Mesenchymal stem cell (in vitro differentiated cells and primary cell): ENCODE measurements around the gene LGALS3BP.
A peak's percentile ranks its signal among the peaks of the same experiment; 100 is the strongest.

ENCODE experiments used
- DNase-seq: peaks from one replicate; pipeline ENCODE4 v3.0.0-alpha.2; 2013
- H2AFZ ChIP-seq: one replicate; pipeline ENCODE4 v1.6.1; 2013; ENCODE audit warnings: low read depth, mild to moderate bottlenecking, control low read depth, inconsistent platforms, low read length, moderate library complexity
- H2AK5ac ChIP-seq: 2 replicates; pipeline ENCODE4 v1.6.1; 2013; ENCODE audit warnings: low read length, moderate library complexity, mild to moderate bottlenecking, inconsistent platforms; ENCODE audit not compliant: severe bottlenecking
- H2BK120ac ChIP-seq: one replicate; pipeline ENCODE4 v1.6.1; 2013; ENCODE audit warnings: low read depth, mild to moderate bottlenecking, inconsistent platforms, low read length, moderate library complexity
- H2BK12ac ChIP-seq, 2 experiments: one replicate each; pipeline ENCODE4 v1.6.1; 2013; ENCODE audit warnings: inconsistent platforms in 2 of 2, low read length in 2 of 2, mild to moderate bottlenecking in 2 of 2, moderate library complexity in 2 of 2, control low read depth in 1 of 2
- H2BK15ac ChIP-seq: one replicate; pipeline ENCODE4 v1.6.1; 2013; ENCODE audit warnings: mild to moderate bottlenecking, low read depth, inconsistent platforms; ENCODE audit not compliant: poor library complexity, severe bottlenecking
- H2BK5ac ChIP-seq: 2 replicates; pipeline ENCODE4 v1.6.1; 2013; ENCODE audit warnings: low read depth, mild to moderate bottlenecking, low read length, control low read depth, inconsistent platforms; ENCODE audit not compliant: poor library complexity, severe bottlenecking
- H3K14ac ChIP-seq, 2 experiments: one replicate each; pipeline ENCODE4 v1.6.1; 2013; ENCODE audit warnings: inconsistent platforms in 2 of 2, low read length in 2 of 2, control low read depth in 1 of 2, mild to moderate bottlenecking in 1 of 2, moderate library complexity in 1 of 2
- H3K18ac ChIP-seq, 2 experiments: one replicate each; pipeline ENCODE4 v1.6.1; 2013; ENCODE audit warnings: inconsistent platforms in 2 of 2, low read length in 2 of 2, control low read depth in 1 of 2, low read depth in 1 of 2, mild to moderate bottlenecking in 1 of 2
- H3K23ac ChIP-seq, 2 experiments: one replicate each; pipeline ENCODE4 v1.6.1; 2013; ENCODE audit warnings: inconsistent platforms in 2 of 2, low read length in 2 of 2, mild to moderate bottlenecking in 2 of 2, moderate library complexity in 2 of 2, control low read depth in 1 of 2
- H3K27ac ChIP-seq: 2 replicates; pipeline ENCODE4 v1.5.1; 2013; ENCODE audit warnings: mild to moderate bottlenecking, moderate library complexity, low read length, control low read depth, inconsistent platforms; ENCODE audit not compliant: poor library complexity, severe bottlenecking
- H3K27me3 ChIP-seq, 2 experiments: 2 replicates each; pipeline versions ENCODE4 v1.6.1 to v1.7.0; 2013; ENCODE audit warnings: low read length in 2 of 2, mild to moderate bottlenecking in 2 of 2, moderate library complexity in 2 of 2, control low read depth in 1 of 2, inconsistent platforms in 1 of 2; ENCODE audit not compliant: control insufficient read depth in 1 of 2, insufficient read depth in 1 of 2
- H3K36me3 ChIP-seq, 2 experiments: 2 replicates each; pipeline versions ENCODE4 v1.6.1 to v1.7.0; 2013; ENCODE audit warnings: low read length in 2 of 2, control low read depth in 1 of 2, inconsistent platforms in 1 of 2, low read depth in 1 of 2, mild to moderate bottlenecking in 1 of 2; ENCODE audit not compliant: insufficient read depth in 2 of 2, control insufficient read depth in 1 of 2
- H3K4ac ChIP-seq, 2 experiments: one replicate each; pipeline ENCODE4 v1.6.1; 2013; ENCODE audit warnings: inconsistent platforms in 2 of 2, low read length in 2 of 2, mild to moderate bottlenecking in 2 of 2, moderate library complexity in 2 of 2, control low read depth in 1 of 2, low read depth in 1 of 2
- H3K4me1 ChIP-seq: 2 replicates; pipeline ENCODE4 v1.6.1; 2013; ENCODE audit warnings: low read depth, low read length, control low read depth; ENCODE audit not compliant: control insufficient read depth, insufficient read depth
- H3K4me2 ChIP-seq: 2 replicates; pipeline ENCODE4 v1.6.1; 2013; ENCODE audit warnings: low read length, mild to moderate bottlenecking, inconsistent platforms; ENCODE audit not compliant: poor library complexity, severe bottlenecking
- H3K4me3 ChIP-seq, 2 experiments: 2 replicates each; pipeline versions ENCODE4 v1.5.1 to v1.7.0; 2013; ENCODE audit warnings: low read length in 2 of 2, mild to moderate bottlenecking in 2 of 2, control low read depth in 1 of 2, low read depth in 1 of 2; ENCODE audit not compliant: insufficient read depth in 1 of 2
- H3K79me1 ChIP-seq: replicated peaks from 2 replicates; pipeline ENCODE4 v1.6.1; 2013; ENCODE audit warnings: mild to moderate bottlenecking, control low read depth, low read length, inconsistent platforms; ENCODE audit not compliant: poor library complexity, severe bottlenecking
- H3K9ac ChIP-seq: 2 replicates; pipeline ENCODE4 v1.7.0; 2013; ENCODE audit warnings: mild to moderate bottlenecking, low read length, moderate library complexity
- H3K9me3 ChIP-seq: 2 replicates; pipeline ENCODE4 v1.7.0; 2013; ENCODE audit warnings: mild to moderate bottlenecking, low read length; ENCODE audit not compliant: control insufficient read depth
- H4K8ac ChIP-seq: one replicate; pipeline ENCODE4 v1.6.1; 2013; ENCODE audit warnings: inconsistent platforms, mild to moderate bottlenecking, low read length, moderate library complexity
- H4K91ac ChIP-seq: one replicate; pipeline ENCODE4 v1.6.1; 2013; ENCODE audit warnings: mild to moderate bottlenecking, low read length, inconsistent platforms
- WGBS: methylation state at CpG from one replicate; pipeline ENCODE4 v1.1.7; 2013; ENCODE audit warnings: mixed read lengths; 5-methylcytosine and 5-hydroxymethylcytosine counted together

LGALS3BP gene

DNA sequence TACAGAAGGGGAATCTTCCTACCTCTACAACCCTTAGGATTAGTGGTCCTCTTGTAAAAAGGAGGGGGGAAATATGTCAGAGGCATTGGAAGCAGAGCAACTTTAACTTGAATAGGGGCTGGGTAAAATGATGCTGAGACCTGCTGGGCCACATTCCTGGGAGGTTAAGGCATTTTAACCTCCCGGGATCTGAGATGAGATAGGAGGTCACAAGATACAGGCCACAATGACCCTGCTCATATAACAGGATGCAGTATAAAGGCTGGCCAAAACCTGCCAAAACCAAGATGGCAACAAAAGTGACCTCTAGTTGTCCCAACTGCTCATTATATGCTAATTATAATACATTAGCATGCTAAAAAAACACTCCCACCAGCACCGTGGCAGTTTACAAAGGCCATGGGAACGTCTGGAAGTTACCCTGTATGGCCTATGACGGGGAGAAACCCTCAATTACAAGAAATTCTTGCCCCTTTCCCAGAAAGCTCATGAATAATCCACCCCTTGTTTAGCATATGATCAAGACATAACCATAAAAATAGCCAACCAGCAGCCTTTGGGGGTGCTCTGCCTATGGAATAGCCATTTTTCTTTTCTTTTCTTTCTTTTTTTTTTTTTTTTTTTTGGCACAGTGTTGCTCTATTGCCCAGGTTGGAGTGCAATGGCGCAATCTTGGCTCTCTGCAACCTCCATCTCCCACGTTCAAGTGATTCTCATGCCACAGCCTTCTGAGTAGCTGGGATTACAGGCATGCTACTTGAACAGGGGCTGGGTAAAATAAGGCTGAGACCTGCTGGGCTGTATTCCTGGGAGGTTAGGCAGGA is 38.0 kb upstream of the LGALS3BP start:
- Histone ChIP-seq H3K9me3 (peaks cover 8% of the 10 kb centered on the region), H2BK15ac (no peak overlapping the region), H3K4ac (no peak overlapping the region), H3K4me3 (no peak overlapping the region), H3K14ac (no peak overlapping the region), H3K4me2 (no peak overlapping the region), H2AK5ac (no peak overlapping the region), H2BK120ac (no peak overlapping the region), H4K8ac (no peak overlapping the region), H3K27me3 (peaks cover 0 to 31% of the 10 kb centered on the region in 2 experiments), H3K9ac (no peak overlapping the region), H2BK12ac (no peak overlapping the region), H2BK5ac (no peak overlapping the region), H3K18ac (no peak overlapping the region), H3K27ac (no peak overlapping the region), H4K91ac (no peak overlapping the region), H3K4me1 (peaks cover 4% of the 10 kb centered on the region), H2AFZ (no peak overlapping the region), H3K23ac (no peak overlapping the region), H3K79me1 (no peaks in the 10 kb centered on the region), H3K36me3 (no peaks in the 10 kb centered on the region)
- WGBS, result 78% methylated on average over 5 of the region's 6 CpGs
- DNase-seq, result no peak

DNA sequence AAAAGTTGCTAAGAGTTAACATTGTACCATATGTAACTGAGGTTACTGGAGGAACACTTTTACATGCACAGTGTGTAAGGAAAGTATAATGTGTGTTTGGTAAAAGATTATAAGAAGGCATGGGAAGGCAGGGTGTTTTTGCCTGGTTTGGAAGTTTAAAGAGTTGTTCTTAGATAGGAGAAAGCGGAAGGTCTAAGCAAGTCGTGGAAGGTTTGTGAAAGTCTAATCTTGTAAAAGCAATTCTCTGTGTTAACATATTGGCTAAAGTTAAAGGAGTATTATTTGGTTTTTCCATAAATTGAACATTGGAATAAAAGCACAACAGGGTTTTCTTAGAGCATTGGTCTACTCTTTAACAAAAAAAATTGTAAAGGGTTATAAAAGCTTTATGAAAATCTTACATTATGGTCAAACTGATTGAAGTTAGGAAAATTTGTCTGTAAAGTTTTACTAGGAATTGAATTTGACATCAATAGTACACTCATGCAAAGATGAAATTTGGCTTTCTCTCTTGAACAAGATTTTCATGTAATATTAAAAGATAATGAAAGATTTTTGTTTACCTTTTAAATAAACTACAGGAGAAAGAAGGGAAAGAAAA is 34.5 kb upstream of the LGALS3BP start:
- Histone ChIP-seq H3K79me1 (no peaks in the 10 kb centered on the region), H3K27me3 (no peaks in the 10 kb centered on the region), H3K9me3 (peaks cover 8% of the 10 kb centered on the region), H3K36me3 (no peaks in the 10 kb centered on the region), H3K27ac (no peak overlapping the region), H3K4ac (no peak overlapping the region), H2BK5ac (no peak overlapping the region), H3K4me2 (no peak overlapping the region), H3K14ac (no peak overlapping the region), H4K8ac (no peak overlapping the region), H4K91ac (no peak overlapping the region), H3K18ac (no peak overlapping the region), H2AFZ (no peak overlapping the region), H3K9ac (no peak overlapping the region), H3K23ac (no peak overlapping the region), H2BK15ac (no peak overlapping the region), H2AK5ac (no peak overlapping the region), H2BK120ac (no peak overlapping the region), H3K4me1 (peaks cover 6% of the 10 kb centered on the region), H3K4me3 (no peak overlapping the region), H2BK12ac (no peak overlapping the region)
- no peak for DNase-seq
- WGBS, result 78% methylated on average over 2 of the region's 2 CpGs

DNA sequence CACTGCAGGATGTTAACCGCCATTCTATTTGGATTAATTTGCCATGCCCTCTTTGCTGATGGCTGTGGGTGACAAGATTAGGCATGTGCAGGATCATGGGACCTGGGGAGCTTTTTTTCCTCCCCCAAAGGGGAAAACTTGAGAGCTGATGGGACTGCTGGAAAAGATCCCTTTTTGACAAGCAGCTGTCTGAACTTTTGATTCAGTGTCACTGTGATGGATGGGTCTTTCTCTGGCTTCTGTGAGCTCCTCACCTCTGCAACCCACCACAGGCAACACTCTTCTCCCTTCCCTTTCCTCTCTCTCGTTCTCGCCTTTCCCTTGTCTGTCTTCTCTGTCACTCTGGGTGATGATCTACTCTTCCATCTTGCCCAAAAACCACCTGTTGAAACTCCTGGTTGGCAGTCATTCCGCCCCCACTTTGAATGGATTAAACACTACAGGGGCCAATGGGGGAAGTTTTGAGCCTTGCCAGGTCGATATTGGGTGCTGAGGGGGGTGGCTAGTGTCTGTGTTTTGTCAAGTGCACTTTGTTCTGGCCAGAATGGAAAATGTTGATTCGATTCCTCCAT is 32.9 kb upstream of the LGALS3BP start:
- H3K23ac ChIP-seq, result no peak overlapping the region
- no peak overlapping the region for H2AK5ac ChIP-seq
- H2BK15ac ChIP-seq, result no peak overlapping the region
- no peaks in the 10 kb centered on the region for H3K27me3 ChIP-seq
- no peak overlapping the region for H2AFZ ChIP-seq
- no peak for DNase-seq
- no peak overlapping the region for H2BK5ac ChIP-seq
- H3K4me1 ChIP-seq, result peaks cover 19% of the 10 kb centered on the region
- no peak overlapping the region for H3K9ac ChIP-seq
- no peak overlapping the region for H3K27ac ChIP-seq
- no peak overlapping the region for H3K18ac ChIP-seq
- no peak overlapping the region for H3K4ac ChIP-seq
- H3K4me3 ChIP-seq, result no peak overlapping the region
- H4K91ac ChIP-seq, result no peak overlapping the region
- H2BK12ac ChIP-seq, result no peak overlapping the region
- H2BK120ac ChIP-seq, result no peak overlapping the region
- H3K36me3 ChIP-seq, result peaks cover 3 to 5% of the 10 kb centered on the region in 2 experiments
- H3K9me3 ChIP-seq, result peaks cover 8% of the 10 kb centered on the region
- WGBS, result 73% methylated on average over 6 of the region's 6 CpGs
- no peak overlapping the region for H3K14ac ChIP-seq
- no peaks in the 10 kb centered on the region for H3K79me1 ChIP-seq
- H3K4me2 ChIP-seq, result no peak overlapping the region
- H4K8ac ChIP-seq, result no peak overlapping the region

DNA sequence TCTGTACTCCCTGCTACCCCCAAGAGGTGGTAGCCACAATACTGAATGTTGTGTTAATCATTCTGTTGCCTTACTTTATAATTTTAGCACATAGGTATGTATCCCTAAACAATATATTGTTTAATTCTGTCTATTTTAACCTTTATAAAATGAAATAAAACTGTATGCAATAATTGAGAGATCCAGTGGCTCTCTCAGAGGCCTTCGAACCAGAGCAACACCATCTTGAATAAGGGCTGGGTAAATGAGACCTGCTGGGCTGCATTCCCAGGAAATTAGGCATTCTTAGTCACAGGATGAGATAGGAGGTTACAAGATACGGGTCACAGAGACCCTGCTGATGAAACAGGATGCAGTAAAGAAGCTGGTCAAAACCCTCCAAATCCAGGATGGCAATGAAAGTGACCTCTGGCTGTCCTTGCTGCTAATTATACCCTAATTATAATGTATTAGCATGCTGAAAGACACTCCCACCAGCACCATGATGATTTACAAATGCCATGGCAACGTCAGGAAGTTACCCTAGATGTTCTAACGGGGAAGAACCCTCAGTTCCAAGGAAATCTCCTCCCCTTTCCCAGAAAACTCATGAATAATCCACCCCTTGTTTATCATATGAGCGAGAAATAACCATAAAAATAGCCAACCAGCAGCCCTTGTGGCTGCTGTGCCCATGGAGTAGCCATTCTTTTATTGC is 31.9 kb upstream of the LGALS3BP start:
- no peak overlapping the region for H4K91ac ChIP-seq
- H3K14ac ChIP-seq, result no peak overlapping the region
- H3K4me3 ChIP-seq, result no peak overlapping the region
- no peak overlapping the region for H2BK5ac ChIP-seq
- no peak overlapping the region for H2AFZ ChIP-seq
- 62% methylated on average over 5 of the region's 5 CpGs for WGBS
- no peak overlapping the region for H2BK120ac ChIP-seq
- H3K4ac ChIP-seq, result no peak overlapping the region
- H3K18ac ChIP-seq, result no peak overlapping the region
- no peak overlapping the region for H2BK15ac ChIP-seq
- no peaks in the 10 kb centered on the region for H3K79me1 ChIP-seq
- H3K27me3 ChIP-seq, result no peaks in the 10 kb centered on the region
- peaks cover 8% of the 10 kb centered on the region for H3K9me3 ChIP-seq
- H3K4me2 ChIP-seq, result no peak overlapping the region
- peaks cover 12 to 13% of the 10 kb centered on the region in 2 experiments for H3K36me3 ChIP-seq
- H2BK12ac ChIP-seq, result no peak overlapping the region
- no peak overlapping the region for H3K27ac ChIP-seq
- no peak overlapping the region for H2AK5ac ChIP-seq
- H3K23ac ChIP-seq, result no peak overlapping the region
- H3K4me1 ChIP-seq, result peaks cover 22% of the 10 kb centered on the region
- peak; percentile 50 for DNase-seq
- no peak overlapping the region for H4K8ac ChIP-seq
- H3K9ac ChIP-seq, result peak overlapping the region; percentile 8
